ENCODE measurements around the gene NSF. TPM values are rescaled to one million over a fixed set of nuclear protein-coding genes. Genes with fewer than 3 reads are reported as not detected.

The NSF gene
- total and polyA plus RNA-seq, 2 donors (not counting 3 experiments of a cell fraction or from before 2014, with no cell fraction given): 18.5 to 43.7 TPM

DNA sequence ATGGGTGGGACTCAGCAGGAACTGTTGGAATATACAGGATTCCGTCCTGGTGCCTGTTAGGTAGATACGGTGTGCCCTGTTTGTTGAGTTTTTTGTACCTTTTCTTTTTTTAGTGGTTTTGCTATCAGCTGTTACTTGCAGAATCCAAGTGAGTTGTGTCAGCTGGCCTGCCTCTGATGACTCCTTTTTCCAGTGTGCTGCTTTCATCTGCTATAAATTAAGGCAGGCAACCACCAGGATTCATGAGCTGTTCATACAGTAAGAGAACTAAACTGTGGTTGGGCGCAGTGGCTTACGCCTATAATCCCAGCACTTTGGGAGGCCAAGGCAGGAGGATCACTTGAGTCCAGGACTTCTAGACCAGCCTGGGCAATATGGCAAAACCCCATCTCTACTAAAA lies 148.1 kb downstream of the NSF start:
- Histone ChIP-seq H3K27ac (ENCODE audit: insufficient read depth, low read depth, low read length) (no peak overlapping the region), H3K27me3 (ENCODE audit: control insufficient read depth in 2 of 2, insufficient read depth in 2 of 2, low read length in 2 of 2) (no peaks in the 10 kb centered on the region), H2AFZ (ENCODE audit: low read depth, low read length) (no peak overlapping the region), H3K9me3 (replicated peaks; ENCODE audit: control insufficient read depth, insufficient read depth, low read length) (no peaks in the 10 kb centered on the region), H3K79me2 (ENCODE audit: control insufficient read depth, insufficient read depth, low read length) (no peaks in the 10 kb centered on the region), H3K4me1 (ENCODE audit: control insufficient read depth, extremely low read depth, insufficient read depth, low read length) (peaks cover 13% of the 10 kb centered on the region), H3K4me2 (ENCODE audit: insufficient read depth, low read length) (no peak overlapping the region), H3K9ac (replicated peaks; ENCODE audit: extremely low read depth, insufficient read depth, low read length) (no peak overlapping the region), H3K4me3 (replicated peaks in 1 of 3; ENCODE audit: insufficient read depth in 1 of 3, low read depth in 1 of 3, low read length in 3 of 3) (no peak overlapping the region), H3K9me1 (replicated peaks; ENCODE audit: control insufficient read depth, extremely low read depth, insufficient read depth, low read length) (no peaks in the 10 kb centered on the region), H4K20me1 (replicated peaks; ENCODE audit: control insufficient read depth, extremely low read depth, insufficient read depth, low read length) (no peaks in the 10 kb centered on the region), H3K36me3 (ENCODE audit: control insufficient read depth in 2 of 2, extremely low read depth in 1 of 2, insufficient read depth in 2 of 2, low read length in 2 of 2) (no peaks in the 10 kb centered on the region)
- CTCF ChIA-PET: no interaction called here
- intact Hi-C loops (cut with micrococcal nuclease): no loop called here
- FAIRE-seq (no peak), DNase-seq (ENCODE audit: low read depth, low spot score) (no peak)
- BruUV-seq (replicated peaks): no TSS peak
- TF ChIP-seq, protein P1, sequence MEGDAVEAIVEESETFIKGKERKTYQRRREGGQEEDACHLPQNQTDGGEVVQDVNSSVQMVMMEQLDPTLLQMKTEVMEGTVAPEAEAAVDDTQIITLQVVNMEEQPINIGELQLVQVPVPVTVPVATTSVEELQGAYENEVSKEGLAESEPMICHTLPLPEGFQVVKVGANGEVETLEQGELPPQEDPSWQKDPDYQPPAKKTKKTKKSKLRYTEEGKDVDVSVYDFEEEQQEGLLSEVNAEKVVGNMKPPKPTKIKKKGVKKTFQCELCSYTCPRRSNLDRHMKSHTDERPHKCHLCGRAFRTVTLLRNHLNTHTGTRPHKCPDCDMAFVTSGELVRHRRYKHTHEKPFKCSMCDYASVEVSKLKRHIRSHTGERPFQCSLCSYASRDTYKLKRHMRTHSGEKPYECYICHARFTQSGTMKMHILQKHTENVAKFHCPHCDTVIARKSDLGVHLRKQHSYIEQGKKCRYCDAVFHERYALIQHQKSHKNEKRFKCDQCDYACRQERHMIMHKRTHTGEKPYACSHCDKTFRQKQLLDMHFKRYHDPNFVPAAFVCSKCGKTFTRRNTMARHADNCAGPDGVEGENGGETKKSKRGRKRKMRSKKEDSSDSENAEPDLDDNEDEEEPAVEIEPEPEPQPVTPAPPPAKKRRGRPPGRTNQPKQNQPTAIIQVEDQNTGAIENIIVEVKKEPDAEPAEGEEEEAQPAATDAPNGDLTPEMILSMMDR (IDR thresholded peaks at IDR 0.05; ENCODE audit: extremely low read depth in 1 of 2, insufficient read depth in 1 of 2, low read depth in 1 of 2, low read length in 2 of 2): no peak
- dilution Hi-C loops (cut with MboI; ENCODE audit: extremely low pct_ligation_motif_present, low sequenced_read_pairs): no loop called here
- POLR2A ChIA-PET: interaction anchor here (0.7 kb wide), 1 partner anchor 76 kb away, joined by 3 read pairs; no protein-coding TSS in a partner anchor

DNA sequence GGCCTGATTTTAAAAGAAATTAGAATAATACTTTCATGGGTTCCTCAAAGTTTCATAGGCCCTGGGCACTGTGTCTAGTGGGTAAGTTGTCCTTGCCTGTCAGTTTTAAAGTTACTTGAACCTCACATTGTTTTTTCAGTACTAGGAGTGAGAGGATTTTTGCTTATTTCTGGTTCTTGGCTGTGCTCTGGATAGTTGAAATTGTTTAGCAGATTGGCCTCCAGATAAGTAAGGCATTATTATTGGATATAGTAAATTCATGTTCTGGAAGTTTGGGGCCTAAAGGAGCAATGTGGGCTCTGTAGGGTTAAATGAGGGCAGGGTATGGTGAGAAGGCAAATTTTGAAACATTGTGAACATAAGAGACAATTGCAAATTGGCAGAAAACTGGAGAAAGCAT lies 149.5 kb downstream of the NSF start:
- Histone ChIP-seq H2AFZ (ENCODE audit: low read depth, low read length) (no peak overlapping the region), H3K4me2 (ENCODE audit: insufficient read depth, low read length) (no peak overlapping the region), H3K27ac (ENCODE audit: insufficient read depth, low read depth, low read length) (no peak overlapping the region), H3K4me1 (ENCODE audit: control insufficient read depth, extremely low read depth, insufficient read depth, low read length) (peaks cover 13% of the 10 kb centered on the region), H3K9me1 (replicated peaks; ENCODE audit: control insufficient read depth, extremely low read depth, insufficient read depth, low read length) (no peaks in the 10 kb centered on the region), H3K9me3 (replicated peaks; ENCODE audit: control insufficient read depth, insufficient read depth, low read length) (no peaks in the 10 kb centered on the region), H3K27me3 (ENCODE audit: control insufficient read depth in 2 of 2, insufficient read depth in 2 of 2, low read length in 2 of 2) (no peaks in the 10 kb centered on the region), H3K4me3 (replicated peaks in 1 of 3; ENCODE audit: insufficient read depth in 1 of 3, low read depth in 1 of 3, low read length in 3 of 3) (no peak overlapping the region), H3K79me2 (ENCODE audit: control insufficient read depth, insufficient read depth, low read length) (no peaks in the 10 kb centered on the region), H3K36me3 (ENCODE audit: control insufficient read depth in 2 of 2, extremely low read depth in 1 of 2, insufficient read depth in 2 of 2, low read length in 2 of 2) (no peaks in the 10 kb centered on the region), H4K20me1 (replicated peaks; ENCODE audit: control insufficient read depth, extremely low read depth, insufficient read depth, low read length) (no peaks in the 10 kb centered on the region), H3K9ac (replicated peaks; ENCODE audit: extremely low read depth, insufficient read depth, low read length) (no peak overlapping the region)
- BruUV-seq (replicated peaks): no TSS peak
- no peak for DNase-seq (ENCODE audit: low read depth, low spot score)
- intact Hi-C loops (cut with micrococcal nuclease) (no loop called here), dilution Hi-C loops (cut with MboI; ENCODE audit: extremely low pct_ligation_motif_present, low sequenced_read_pairs) (no loop called here)
- no peak for FAIRE-seq
- TF ChIP-seq, protein P1 (IDR thresholded peaks at IDR 0.05; ENCODE audit: extremely low read depth in 1 of 2, insufficient read depth in 1 of 2, low read depth in 1 of 2, low read length in 2 of 2): no peak
- TF ChIP-seq, protein P2, sequence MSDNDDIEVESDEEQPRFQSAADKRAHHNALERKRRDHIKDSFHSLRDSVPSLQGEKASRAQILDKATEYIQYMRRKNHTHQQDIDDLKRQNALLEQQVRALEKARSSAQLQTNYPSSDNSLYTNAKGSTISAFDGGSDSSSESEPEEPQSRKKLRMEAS (IDR thresholded peaks at IDR 0.05; ENCODE audit: insufficient read depth, insufficient read length): no peak
- TF ChIP-seq POLR2A (IDR thresholded peaks at IDR 0.05; ENCODE audit: low read depth, low read length) (no peak), MYC (IDR thresholded peaks at IDR 0.05; ENCODE audit: low read depth, low read length) (no peak), EZH2 (IDR thresholded peaks at IDR 0.05; ENCODE audit: borderline replicate concordance, low read depth, low read length, severe bottlenecking) (no peak), JUN (IDR thresholded peaks at IDR 0.05; ENCODE audit: borderline replicate concordance, insufficient read depth, insufficient read length, low read depth) (no peak), FOS (IDR thresholded peaks at IDR 0.05; ENCODE audit: borderline replicate concordance, insufficient read depth, low read length) (no peak), GATA2 (IDR thresholded peaks at IDR 0.05; ENCODE audit: insufficient read depth, insufficient read length, low read depth, low read length) (no peak), POLR2AphosphoS5 (IDR thresholded peaks at IDR 0.05; ENCODE audit: insufficient read depth, low read depth, low read length) (no peak)
- ChIA-PET POLR2A (no interaction called here), CTCF (no interaction called here)
